Tibial nerve (tissue), 4 donors: ENCODE measurements around the gene SFXN4. TPM values are rescaled to one million over a fixed set of nuclear protein-coding genes. Genes with fewer than 3 reads are reported as not detected.
A peak's percentile ranks its signal among the peaks of the same experiment; 100 is the strongest.

Experiments used
- DNase-seq, 2 donors: peaks; one replicate each; pipeline ENCODE4 v3.0.0-alpha.2; 2019; ENCODE audit warnings: low spot score in 2 of 2
- H3K27ac ChIP-seq, 4 donors: fragments of 200-600 bp; sonication (generic) in 3 of 4; one replicate each; pipeline ENCODE4 v1.5.1; 2017 to 2019; ENCODE audit warnings: mild to moderate bottlenecking in 1 of 4
- H3K27me3 ChIP-seq, 2 donors: fragments of 200-600 bp; sonication (generic) in 1 of 2; one replicate each; pipeline versions ENCODE4 v1.5.1 to v1.6.0; 2017 to 2019
- H3K36me3 ChIP-seq, 3 donors: fragments of 200-600 bp; sonication (generic); one replicate each; pipeline ENCODE4 v1.5.1; 2018 to 2019
- H3K4me1 ChIP-seq, 4 donors: fragments of 200-600 bp; sonication (generic) in 3 of 4; one replicate each; pipeline ENCODE4 v1.5.1; 2017 to 2019
- H3K4me3 ChIP-seq, 4 donors: fragments of 200-600 bp; sonication (generic) in 3 of 4; one replicate each; pipeline ENCODE4 v1.5.1; 2017 to 2019; ENCODE audit warnings: mild to moderate bottlenecking in 1 of 4, moderate library complexity in 1 of 4
- H3K9me3 ChIP-seq, 4 donors: fragments of 200-600 bp; sonication (generic) in 3 of 4; one replicate each; pipeline ENCODE4 v1.5.1; 2017 to 2019
- CTCF ChIP-seq, 5 experiments: fragments of 200-600 bp in 3 of 5; fragments of 450-650 bp in 2 of 5; sonication (generic) in 3 of 5; IDR thresholded peaks; one replicate each; pipeline ENCODE4 v1.5.1; 2016 to 2019; ENCODE audit warnings: antibody characterized with exemption in 5 of 5, mild to moderate bottlenecking in 3 of 5, moderate library complexity in 2 of 5
- EP300 ChIP-seq, 2 donors: sonication (generic); formaldehyde crosslinking; IDR thresholded peaks; one replicate each; pipeline ENCODE4 v1.6.1; 2017; ENCODE audit warnings: antibody characterized with exemption in 2 of 2, mild to moderate bottlenecking in 1 of 2
- POLR2A ChIP-seq, 2 donors: fragments of 450-650 bp; IDR thresholded peaks; one replicate each; pipeline ENCODE4 v1.6.1; 2017; ENCODE audit warnings: antibody characterized with exemption in 2 of 2, mild to moderate bottlenecking in 2 of 2, moderate library complexity in 2 of 2
- WGBS, 2 donors: methylation state at CpG; one replicate each; pipeline ENCODE4 v1.1.5; 2018; 5-methylcytosine and 5-hydroxymethylcytosine counted together
- total RNA-seq, 4 donors: library from RNA; depleted of rRNA; stranded (reverse); fragments of >200 nt; gene quantifications; one replicate each; pipeline ENCODE4 v1.1.0, GENCODE V29; 2016

Gene SFXN4
- total RNA-seq, 4 donors from 2014 or later = 12.7 to 301 (median 19.1) TPM

- no peak for DNase-seq
- H3K27me3 ChIP-seq = no peaks in the 10 kb centered on the region
- peak overlapping the region in 2 of 4 donors; percentile 93 to 98 for H3K27ac ChIP-seq
- TF ChIP-seq POLR2A (IDR thresholded peaks at IDR 0.05) (no peak), EP300 (IDR thresholded peaks at IDR 0.05) (no peak), CTCF (IDR thresholded peaks at IDR 0.05) (no peak)
- H3K9me3 ChIP-seq = no peaks in the 10 kb centered on the region
- H3K4me3 ChIP-seq = no peak overlapping the region
- H3K4me1 ChIP-seq = peaks cover 0 to 23% (median 9%) of the 10 kb centered on the region in 4 donors
- H3K36me3 ChIP-seq = peaks cover 6 to 47% (median 16%) of the 10 kb centered on the region in 3 donors
- WGBS, 2 donors = 73 to 76% methylated on average over 8 of the region's 8 CpGs
Observed at GRCh38 chr10:119167041-119167440, 1.5 kb upstream of the SFXN4 start.

GRCh38 chr10:119166564-119166963 lies 1.1 kb upstream of the SFXN4 start:
- H3K4me1 ChIP-seq = peaks cover 0 to 27% (median 9%) of the 10 kb centered on the region in 4 donors
- TF ChIP-seq POLR2A (IDR thresholded peaks at IDR 0.05) = no peak
- TF ChIP-seq CTCF (IDR thresholded peaks at IDR 0.05) = no peak
- TF ChIP-seq EP300 (IDR thresholded peaks at IDR 0.05) = no peak
- H3K4me3 ChIP-seq = no peak overlapping the region
- WGBS, 2 donors = 68 to 79% methylated on average over 8 of the region's 8 CpGs
- peaks cover 3 to 45% (median 12%) of the 10 kb centered on the region in 3 donors for H3K36me3 ChIP-seq
- no peaks in the 10 kb centered on the region for H3K27me3 ChIP-seq
- no peak for DNase-seq
- no peaks in the 10 kb centered on the region for H3K9me3 ChIP-seq
- H3K27ac ChIP-seq = peak overlapping the region; percentile 51 to 98 (median 92)

- Histone ChIP-seq H3K4me1 (peaks cover 0 to 27% (median 9%) of the 10 kb centered on the region in 4 donors), H3K27ac (peak overlapping the region; percentile 51 to 98 (median 92)), H3K36me3 (peaks cover 0 to 45% (median 7%) of the 10 kb centered on the region in 3 donors), H3K4me3 (peak overlapping the region; percentile 41 to 93 (median 86)), H3K27me3 (no peaks in the 10 kb centered on the region), H3K9me3 (no peaks in the 10 kb centered on the region)
- no peak for DNase-seq
- TF ChIP-seq EP300 (IDR thresholded peaks at IDR 0.05) = no peak
- TF ChIP-seq POLR2A (IDR thresholded peaks at IDR 0.05) = no peak
- no peak for TF ChIP-seq CTCF (IDR thresholded peaks at IDR 0.05)
- WGBS, 2 donors = 70 to 74% methylated on average over 7 of the region's 7 CpGs
Observed at GRCh38 chr10:119166118-119166500, 595 bp upstream of the SFXN4 start.

- 85 to 89% methylated on average over 5 of the region's 5 CpGs for WGBS, 2 donors
- Histone ChIP-seq H3K27ac (no peak overlapping the region), H3K9me3 (no peaks in the 10 kb centered on the region)
Observed at GRCh38 chr10:119162452-119163092, 2.9 kb downstream of the SFXN4 start.

More at GRCh38 chr10:119162452-119163092, 2.9 kb downstream of the SFXN4 start:
- Histone ChIP-seq H3K4me3 (no peak overlapping the region), H3K4me1 (peaks cover 0 to 27% (median 9%) of the 10 kb centered on the region in 4 donors), H3K27me3 (no peaks in the 10 kb centered on the region), H3K36me3 (peaks cover 0 to 43% (median 0%) of the 10 kb centered on the region in 3 donors)
- DNase-seq = no peak
- TF ChIP-seq EP300 (IDR thresholded peaks at IDR 0.05) = no peak
- no peak for TF ChIP-seq POLR2A (IDR thresholded peaks at IDR 0.05)
- TF ChIP-seq CTCF (IDR thresholded peaks at IDR 0.05) = no peak
